SH-SY5Y (cell line): ENCODE results near the gene INTS4.

ENCODE experiments used
- GATA2 ChIP-seq: IDR thresholded peaks from 2 replicates; pipeline ENCODE4 v1.6.1; 2011; ENCODE audit warnings: mild to moderate bottlenecking, low read depth, low read length
- GATA3 ChIP-seq: IDR thresholded peaks from 2 replicates; pipeline ENCODE4 v1.6.1; 2011; ENCODE audit warnings: low read depth, mild to moderate bottlenecking, low read length, moderate library complexity

Gene INTS4

GRCh38 chr11:77993902-77994301 is 566 bp downstream of the INTS4 start:
- TF ChIP-seq GATA2 (no peak), GATA3 (no peak)

- TF ChIP-seq GATA3 (no peak), GATA2 (no peak)
Measured at GRCh38 chr11:77990981-77991380, 3.5 kb downstream of the INTS4 start.

GRCh38 chr11:77981346-77981947 is 13.0 kb downstream of the INTS4 start:
- TF ChIP-seq GATA2 = no peak
- no peak for TF ChIP-seq GATA3

- no peak for TF ChIP-seq GATA2
- no peak for TF ChIP-seq GATA3
Measured at GRCh38 chr11:77968337-77968736, 26.1 kb downstream of the INTS4 start.

DNA sequence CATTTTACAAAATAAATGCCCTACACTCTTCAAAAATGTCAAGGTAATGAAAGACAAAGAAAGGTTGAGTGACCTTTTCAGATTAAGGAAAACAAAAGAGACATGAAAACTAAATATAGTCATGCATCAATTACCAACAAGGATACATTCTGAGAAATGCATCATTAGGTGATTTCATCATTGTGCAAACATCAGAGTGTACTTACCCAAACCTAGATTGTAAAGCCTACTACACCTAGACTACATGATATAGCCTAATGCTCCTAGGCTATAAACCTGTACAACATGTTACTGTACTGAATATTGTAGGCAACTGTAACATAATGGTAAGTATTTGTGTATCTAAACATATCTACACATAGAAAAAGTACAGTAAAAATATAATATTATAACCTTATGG is 26.7 kb downstream of the INTS4 start:
- TF ChIP-seq GATA3 (no peak), GATA2 (no peak)

GRCh38 chr11:77967121-77967520 is 27.3 kb downstream of the INTS4 start:
- TF ChIP-seq GATA2 (no peak), GATA3 (no peak)

DNA sequence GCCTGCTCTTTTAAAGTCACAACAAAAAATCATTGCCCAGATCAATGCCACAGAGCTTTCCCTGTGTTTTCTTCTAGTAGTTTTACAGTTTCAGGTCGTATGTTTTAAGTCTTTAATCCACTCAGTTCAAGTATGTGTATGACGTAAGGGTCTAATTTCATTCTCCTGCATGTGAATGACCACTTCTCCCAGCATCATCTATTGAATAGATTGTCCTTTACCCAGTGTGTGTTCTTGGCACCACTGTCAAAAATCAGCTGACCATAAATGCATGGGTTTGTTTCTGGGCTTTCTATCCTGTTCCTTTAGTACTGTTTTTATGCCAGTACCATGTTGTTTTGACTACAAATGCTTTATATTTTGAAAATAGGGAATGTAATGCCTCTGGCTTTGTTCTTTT is 28.1 kb downstream of the INTS4 start:
- no peak for TF ChIP-seq GATA2
- no peak for TF ChIP-seq GATA3

GRCh38 chr11:77959434-77959833 is 35.0 kb downstream of the INTS4 start:
- TF ChIP-seq GATA2 (no peak), GATA3 (no peak)

DNA sequence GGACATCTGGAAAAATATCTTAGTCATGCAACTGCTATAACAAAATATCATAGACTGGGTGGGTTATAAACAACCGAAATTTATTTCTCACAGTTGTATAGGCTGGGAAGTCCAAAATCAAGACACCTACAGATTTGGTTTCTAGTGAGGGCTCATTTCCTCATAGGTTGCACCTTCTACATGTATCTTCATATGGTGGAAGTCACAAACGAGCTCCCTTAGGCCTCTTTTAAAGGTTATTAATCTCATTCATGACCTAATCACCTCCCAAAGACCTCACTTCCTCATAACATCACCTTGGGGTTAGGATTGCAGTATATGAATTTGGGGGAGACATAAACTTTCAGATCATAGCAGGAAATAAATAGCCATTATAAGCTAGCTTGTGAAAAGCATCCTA is 85.2 kb downstream of the INTS4 start:
- TF ChIP-seq GATA2 (no peak), GATA3 (no peak)

DNA sequence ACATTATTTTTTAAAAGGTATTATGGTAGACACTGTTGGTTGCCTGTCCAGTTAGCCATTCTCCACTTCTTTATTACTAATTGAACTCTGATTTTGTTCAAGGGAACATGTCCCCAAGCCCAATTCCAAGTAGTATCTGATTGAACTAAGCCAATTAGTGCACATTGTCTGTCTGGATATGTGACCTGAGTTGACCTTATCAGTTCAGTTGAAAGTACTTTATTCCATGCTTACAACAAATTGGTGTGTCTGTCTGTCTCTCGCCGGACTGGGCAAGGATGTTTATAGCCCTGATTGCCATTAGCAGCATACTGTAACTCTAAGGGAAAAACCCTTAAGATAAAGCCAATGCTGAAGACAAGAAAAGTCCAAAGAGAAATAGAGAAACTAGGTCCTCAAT is 85.6 kb downstream of the INTS4 start:
- TF ChIP-seq GATA2 (peak; percentile 53; the same call in 1 of the 2 replicates), GATA3 (peak; percentile 50)

DNA sequence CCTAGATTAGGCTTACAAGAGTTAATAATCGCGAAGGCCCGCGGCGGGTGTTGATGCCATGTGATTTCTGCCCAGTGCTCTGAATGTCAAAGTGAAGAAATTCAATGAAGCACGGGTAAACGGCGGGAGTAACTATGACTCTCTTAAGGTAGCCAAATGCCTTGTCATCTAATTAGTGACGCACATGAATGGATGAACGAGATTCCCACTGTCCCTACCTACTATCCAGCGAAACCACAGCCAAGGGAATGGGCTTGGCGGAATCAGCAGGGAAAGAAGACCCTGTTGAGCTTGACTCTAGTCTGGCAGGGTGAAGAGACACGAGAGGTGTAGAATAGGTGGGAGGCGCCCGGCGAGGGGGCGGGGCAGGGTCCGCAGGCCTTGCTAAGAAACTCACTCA is 108.1 kb downstream of the INTS4 start:
- no peak for TF ChIP-seq GATA3

GRCh38 chr11:77884829-77885190 is 109.7 kb downstream of the INTS4 start:
- TF ChIP-seq GATA3 = no peak
- no peak for TF ChIP-seq GATA2

DNA sequence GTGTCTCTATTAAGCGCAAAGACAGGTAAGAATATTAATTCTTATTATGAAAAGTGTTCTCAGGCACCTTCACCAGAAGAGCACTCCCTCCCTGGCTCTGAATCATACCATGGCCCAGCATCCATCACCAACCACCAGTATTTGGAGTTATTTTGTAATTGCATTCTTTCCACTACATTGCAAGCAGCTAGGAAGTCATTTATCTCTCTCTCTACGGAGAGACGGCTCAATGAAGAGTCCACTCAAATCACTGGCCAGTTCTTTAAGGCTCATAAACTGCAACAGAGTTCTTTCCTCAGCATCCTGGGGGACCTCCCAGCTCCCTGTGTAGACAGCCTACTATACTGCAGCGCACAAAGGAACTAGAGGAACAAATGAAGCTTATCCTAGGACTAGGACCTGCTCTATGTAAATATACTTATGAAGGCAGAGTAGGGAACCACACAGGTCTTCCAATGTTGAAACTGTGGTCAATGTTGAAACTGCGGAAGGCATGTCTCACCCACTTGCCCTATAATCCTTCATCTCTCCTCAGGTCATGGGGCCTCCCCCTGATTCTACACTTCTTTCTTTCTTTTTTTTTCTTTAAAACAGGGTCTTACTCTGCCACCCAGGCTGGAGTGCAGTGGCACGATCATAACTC is 110.2 kb downstream of the INTS4 start:
- no peak for TF ChIP-seq GATA3

DNA sequence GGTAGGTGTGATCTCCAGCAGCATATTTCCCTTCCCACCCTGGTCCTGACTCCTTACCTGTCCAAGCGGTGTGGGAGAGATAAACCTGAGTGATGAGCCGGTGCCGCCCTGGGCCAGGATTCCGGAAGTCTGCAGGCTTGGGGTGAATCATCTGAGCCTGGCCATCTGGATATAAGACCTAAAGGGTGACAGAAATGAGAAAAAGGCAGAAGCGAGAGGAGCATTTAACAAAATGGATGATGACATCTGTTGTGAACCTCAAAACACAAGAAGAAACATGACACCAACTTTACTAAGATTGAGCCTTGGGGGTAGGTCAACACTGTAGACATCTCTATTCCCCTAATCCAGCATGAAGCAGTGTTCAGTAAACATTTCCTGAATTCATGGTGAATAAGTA is 110.7 kb downstream of the INTS4 start:
- no peak for TF ChIP-seq GATA3
- no peak for TF ChIP-seq GATA2

DNA sequence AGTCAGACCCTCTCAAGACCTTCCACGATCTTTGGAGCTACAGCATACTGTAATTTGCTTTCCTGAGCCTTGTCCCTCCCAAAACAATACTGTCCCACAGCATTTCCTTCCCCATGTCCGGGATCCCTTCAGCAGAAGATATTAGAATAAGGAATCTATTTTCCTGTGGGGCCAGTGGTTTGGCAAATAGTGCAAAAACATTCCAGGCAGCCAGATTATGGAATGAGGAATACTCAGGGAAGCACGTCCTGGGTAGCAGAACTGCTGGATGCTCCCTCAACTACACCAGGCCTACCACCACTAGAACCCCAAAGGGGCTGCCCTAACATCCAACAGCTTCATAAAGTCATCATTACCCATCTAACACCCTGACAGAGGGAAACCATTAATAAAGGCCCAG is 112.1 kb downstream of the INTS4 start:
- TF ChIP-seq GATA3 (no peak), GATA2 (no peak)

GRCh38 chr11:77879218-77879617 is 115.2 kb downstream of the INTS4 start:
- no peak for TF ChIP-seq GATA2
- no peak for TF ChIP-seq GATA3

DNA sequence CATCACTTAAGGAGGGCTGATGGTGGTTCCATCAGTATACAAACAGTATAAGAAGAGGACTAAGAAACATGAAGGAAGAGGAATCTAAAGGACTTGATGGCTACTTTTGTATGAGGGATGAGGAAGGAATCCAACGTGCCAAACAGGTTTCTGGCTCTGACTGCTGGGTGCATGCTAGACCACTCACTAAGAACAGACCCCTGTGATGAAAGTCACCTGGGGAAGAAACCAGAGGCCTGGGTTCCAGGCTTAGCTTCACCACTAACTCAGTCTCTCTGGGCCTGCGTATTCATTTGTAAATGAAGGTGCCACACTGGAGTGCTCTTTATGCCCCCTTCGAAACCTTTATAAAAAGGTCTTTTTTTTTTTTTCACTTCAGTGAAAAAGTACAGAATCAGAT is 118.4 kb downstream of the INTS4 start:
- TF ChIP-seq GATA2 = no peak
- no peak for TF ChIP-seq GATA3
